Pons (tissue), 1 donor: ENCODE results near the gene LPP.
A peak's percentile ranks its signal among the peaks of the same experiment; 100 is the strongest.

Source experiments
- DNase-seq: peaks from one replicate; pipeline ENCODE4 v3.0.0-alpha.2; 2016; ENCODE audit warnings: low spot score

LPP gene

GRCh38 chr3:188554404-188554803, 400.4 kb downstream of the LPP start:
- DNase-seq, result no peak

DNA sequence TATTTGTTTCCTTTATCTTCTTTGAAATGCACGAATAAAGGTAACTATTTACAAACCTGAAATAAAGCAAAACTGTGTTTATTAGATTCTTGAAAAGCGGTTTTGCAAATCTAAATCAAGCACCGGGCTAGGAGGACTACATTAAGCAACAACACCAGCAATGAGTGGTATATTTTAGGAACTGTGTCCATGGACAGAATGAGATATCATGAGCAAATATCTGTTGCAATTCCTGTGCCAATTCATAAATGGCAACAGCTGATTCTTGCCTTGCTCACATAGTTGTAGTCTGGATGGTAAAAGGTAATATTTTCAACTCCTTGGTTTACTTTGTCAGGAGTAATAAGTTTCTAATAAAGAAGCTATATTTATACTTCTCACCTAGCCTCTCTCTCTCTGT, 403.3 kb downstream of the LPP start:
- DNase-seq, result no peak

- DNase-seq, result peak; percentile 30
These were observed 404.6 kb downstream of the LPP start for GRCh38 chr3:188558343-188559071.

- DNase-seq, result no peak
These were observed 405.1 kb downstream of the LPP start for GRCh38 chr3:188559072-188559429.

DNA sequence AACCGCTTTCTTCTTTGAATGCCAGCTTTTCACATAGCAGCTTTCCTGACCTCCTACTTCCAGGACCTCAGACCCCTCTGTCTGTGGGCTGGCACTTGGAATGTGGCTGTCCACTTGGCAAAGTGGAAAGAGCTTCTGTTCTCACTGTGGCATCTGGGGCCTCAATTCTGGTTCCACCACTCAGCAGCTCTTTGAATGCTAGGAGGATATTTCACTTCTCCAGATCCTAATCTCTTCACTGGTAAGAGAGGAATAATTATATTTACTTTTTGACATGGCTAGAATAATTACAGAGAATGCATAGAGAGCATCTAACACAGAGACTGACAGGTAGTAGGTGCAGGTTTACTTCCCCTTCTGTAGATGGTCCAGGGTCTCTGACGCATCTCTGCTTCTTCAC, 405.9 kb downstream of the LPP start:
- DNase-seq, result no peak

DNA sequence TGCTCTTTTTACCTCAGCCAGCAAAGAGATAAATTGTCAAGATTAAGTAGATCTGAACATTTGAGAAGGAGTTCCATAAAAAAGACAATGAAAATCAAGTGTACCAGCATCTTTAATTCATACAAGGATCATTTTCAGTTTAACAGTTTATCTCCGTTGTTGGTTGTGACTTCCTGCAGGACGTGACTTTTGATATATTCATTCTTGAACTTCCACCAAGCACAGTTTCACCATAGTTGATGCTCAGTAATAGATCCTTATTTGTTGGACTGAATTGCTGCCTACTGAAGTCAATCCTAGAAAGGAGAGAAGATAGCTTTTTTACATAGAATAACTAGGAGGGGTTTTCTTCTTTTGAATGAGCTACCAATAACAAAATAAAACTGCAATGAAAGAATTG, 408.2 kb downstream of the LPP start:
- DNase-seq, result no peak

- DNase-seq, result no peak
These were observed 413.7 kb downstream of the LPP start for GRCh38 chr3:188567478-188568195.

DNA sequence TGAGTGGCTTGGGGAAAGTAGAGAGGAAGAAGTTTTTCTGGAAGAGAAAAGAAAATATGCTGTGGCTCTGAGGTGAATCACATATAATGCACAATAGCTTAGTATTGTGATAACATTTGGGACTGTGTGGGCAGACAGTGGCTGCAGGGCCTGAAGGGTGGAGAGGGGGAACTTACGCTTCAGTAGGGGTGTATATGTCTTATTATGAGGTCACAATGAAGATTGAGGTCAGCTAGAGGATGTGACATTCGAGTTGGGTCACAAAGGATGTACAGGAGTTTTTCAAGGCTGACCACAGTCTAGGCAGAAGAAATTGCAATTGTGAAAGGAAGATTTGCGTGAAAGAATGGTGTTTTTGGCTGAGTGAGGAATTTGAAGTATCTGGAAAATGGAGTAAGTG, 414.8 kb downstream of the LPP start:
- DNase-seq, result no peak

GRCh38 chr3:188571531-188572095, 417.7 kb downstream of the LPP start:
- no peak for DNase-seq

DNA sequence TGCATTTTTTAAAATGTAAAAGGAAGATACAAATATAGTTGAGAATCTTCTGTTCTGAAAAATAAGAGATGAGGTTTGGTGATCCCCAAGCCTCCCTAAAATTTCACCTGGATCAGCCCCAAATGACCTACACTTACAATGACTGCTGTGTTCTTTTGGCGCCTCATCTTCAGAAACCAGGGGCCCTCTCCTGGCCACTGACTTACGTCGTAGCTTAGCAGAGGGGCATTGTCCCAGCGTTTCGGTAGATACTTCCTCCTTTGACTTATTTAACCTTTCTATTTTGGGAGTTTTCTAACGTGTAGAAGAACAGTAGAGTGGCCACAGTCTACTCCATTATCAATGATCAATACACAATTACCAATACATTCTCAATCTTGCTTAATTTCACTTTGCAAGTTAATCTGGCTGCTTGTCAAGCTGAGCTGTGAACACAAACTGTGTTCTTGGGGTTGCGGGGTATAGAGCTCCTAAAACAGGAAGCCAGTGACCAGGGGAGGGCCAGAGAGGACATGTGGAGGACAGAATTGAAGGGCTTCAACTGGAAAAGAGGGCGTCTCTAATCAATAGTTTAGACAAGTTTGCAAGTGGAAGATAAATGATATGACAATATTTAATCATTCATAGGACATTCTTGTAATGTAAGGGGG, 419.5 kb downstream of the LPP start:
- peak; percentile 58 for DNase-seq

- no peak for DNase-seq
These were observed 420.0 kb downstream of the LPP start for GRCh38 chr3:188573956-188574355.

DNA sequence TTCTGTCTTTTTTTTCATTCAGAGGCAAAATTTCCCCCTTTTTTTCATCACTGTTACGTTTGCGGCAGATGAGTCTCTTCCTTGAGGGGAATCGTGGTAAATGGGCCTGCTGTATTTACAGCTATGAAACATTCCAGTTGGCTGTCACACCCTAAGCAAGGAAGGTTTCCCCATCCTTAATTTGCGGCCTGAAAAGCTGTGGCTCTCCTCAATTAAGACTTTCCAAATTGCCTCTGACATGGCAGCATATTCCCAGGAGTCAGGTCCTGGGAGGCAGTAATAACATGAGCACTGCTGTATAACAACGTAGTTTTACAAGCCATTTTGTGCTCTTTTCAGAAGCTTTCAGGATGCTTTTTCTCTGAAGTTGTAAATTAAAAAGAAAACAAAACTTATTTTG, 420.9 kb downstream of the LPP start:
- no peak for DNase-seq

DNA sequence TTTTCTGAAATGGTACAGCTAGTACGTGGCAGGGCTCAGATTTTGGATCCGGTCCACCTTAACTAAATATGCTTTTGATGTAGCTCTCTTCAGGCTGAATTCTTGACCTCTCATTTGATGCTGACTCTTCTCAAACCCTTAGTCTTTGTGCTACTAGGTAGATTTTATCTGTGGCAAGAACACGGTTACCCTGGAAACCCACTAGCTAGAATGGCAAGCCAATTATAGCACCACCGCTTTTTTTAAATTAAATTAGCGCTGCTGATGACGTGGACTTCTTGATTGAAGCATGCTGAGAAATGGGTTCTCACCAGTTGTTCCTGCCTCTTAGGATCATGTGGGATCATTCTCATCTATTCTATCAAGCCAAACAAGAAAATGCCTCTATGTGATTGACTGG, 421.5 kb downstream of the LPP start:
- DNase-seq, result no peak

- no peak for DNase-seq
These were observed 423.6 kb downstream of the LPP start for GRCh38 chr3:188577539-188577938.

DNA sequence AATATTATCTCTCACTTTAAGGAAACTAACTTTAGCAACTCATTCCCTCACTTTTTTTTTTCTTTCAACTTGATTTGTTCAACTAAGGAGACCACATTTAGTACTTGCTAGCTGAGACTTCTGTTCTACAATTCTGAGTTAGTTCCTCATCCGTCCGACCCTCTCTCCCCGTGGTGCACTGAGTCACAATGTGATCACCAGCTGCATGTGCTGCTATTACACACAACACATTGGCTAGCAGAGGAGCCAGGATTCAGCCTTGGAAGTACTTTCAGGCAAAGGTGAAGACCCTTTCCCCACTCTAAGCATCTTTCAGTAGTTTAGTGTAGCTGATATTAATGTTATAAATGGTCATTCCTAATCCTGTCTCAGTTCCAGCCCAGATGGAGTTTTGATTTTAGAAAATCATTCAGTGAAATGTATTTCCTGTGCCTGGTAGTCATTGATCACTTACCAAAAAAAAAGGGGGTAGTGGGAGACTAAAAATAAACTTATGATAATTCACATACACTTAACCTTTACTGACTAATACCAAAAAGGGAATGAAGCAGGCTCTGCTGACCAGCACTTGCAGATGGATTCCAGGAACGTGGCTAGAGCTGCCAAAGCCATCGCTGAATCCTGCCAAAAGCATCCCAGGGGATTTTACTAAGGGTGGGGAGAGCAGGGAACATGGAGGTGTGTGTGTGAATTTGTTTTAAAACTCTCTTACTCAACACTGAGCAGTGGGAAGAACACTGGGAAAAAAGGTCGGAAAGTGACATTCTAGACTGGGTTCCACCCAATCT, 424.8 kb downstream of the LPP start:
- DNase-seq, result peak; percentile 43

- DNase-seq, result no peak
These were observed 426.3 kb downstream of the LPP start for GRCh38 chr3:188580223-188580622.

DNA sequence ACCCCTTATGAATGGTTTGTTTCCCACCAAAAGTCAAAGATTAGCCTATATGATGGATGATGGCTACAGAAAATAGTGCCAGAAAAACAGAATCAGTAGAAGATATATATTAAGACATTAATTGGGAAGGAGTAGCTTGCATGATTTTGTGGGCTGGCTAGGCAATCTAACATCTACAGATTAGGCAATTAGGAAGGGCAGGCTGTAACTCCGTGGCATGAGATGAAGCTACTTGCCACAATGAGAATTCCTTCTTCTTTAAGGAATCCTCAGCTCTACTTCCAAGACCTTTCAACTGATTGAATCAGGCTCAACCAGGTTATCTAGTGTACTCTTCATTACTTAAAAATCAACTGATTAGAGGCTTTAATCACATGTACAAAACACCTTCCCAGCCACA, 426.7 kb downstream of the LPP start:
- DNase-seq, result no peak

GRCh38 chr3:188581365-188581764, 427.4 kb downstream of the LPP start:
- no peak for DNase-seq

GRCh38 chr3:188581792-188582191, 427.8 kb downstream of the LPP start:
- no peak for DNase-seq

- DNase-seq, result no peak
These were observed 429.6 kb downstream of the LPP start for GRCh38 chr3:188583341-188584161.

GRCh38 chr3:188584162-188584529, 430.2 kb downstream of the LPP start:
- no peak for DNase-seq
